ENCODE measurements around the gene ADGRA1.

Gene ADGRA1

GRCh38 chr10:133083422-133084100 is 4.2 kb upstream of the ADGRA1 start:
- DNase-seq (ENCODE audit: insufficient read length, low spot score) (no peak), FAIRE-seq (no peak)
- TF ChIP-seq POLR2A (IDR thresholded peaks at IDR 0.05; ENCODE audit: low read depth, low read length) (no peak), POLR2AphosphoS5 (IDR thresholded peaks at IDR 0.05; ENCODE audit: low read depth, low read length) (no peak), PAX5 (IDR thresholded peaks at IDR 0.05; ENCODE audit: insufficient read depth, low read length, severe bottlenecking) (no peak), POU2F2 (IDR thresholded peaks at IDR 0.05; ENCODE audit: low read depth, low read length) (no peak), TAF1 (IDR thresholded peaks at IDR 0.05; ENCODE audit: low read depth, low read length) (no peak), SPI1 (IDR thresholded peaks at IDR 0.05; ENCODE audit: low read depth, low read length) (no peak)

GRCh38 chr10:133084491-133084890 is 3.2 kb upstream of the ADGRA1 start:
- TF ChIP-seq PAX5 (IDR thresholded peaks at IDR 0.05; ENCODE audit: insufficient read depth, low read length, severe bottlenecking) (no peak), POU2F2 (IDR thresholded peaks at IDR 0.05; ENCODE audit: low read depth, low read length) (no peak), SPI1 (IDR thresholded peaks at IDR 0.05; ENCODE audit: low read depth, low read length) (no peak), POLR2A (IDR thresholded peaks at IDR 0.05; ENCODE audit: low read depth, low read length) (no peak), POLR2AphosphoS5 (IDR thresholded peaks at IDR 0.05; ENCODE audit: low read depth, low read length) (no peak), TAF1 (IDR thresholded peaks at IDR 0.05; ENCODE audit: low read depth, low read length) (no peak)
- no peak for FAIRE-seq
- DNase-seq (ENCODE audit: insufficient read length, low spot score): no peak

- TF ChIP-seq POU2F2 (IDR thresholded peaks at IDR 0.05; ENCODE audit: low read depth, low read length) (no peak), TAF1 (IDR thresholded peaks at IDR 0.05; ENCODE audit: low read depth, low read length) (no peak), PAX5 (IDR thresholded peaks at IDR 0.05; ENCODE audit: insufficient read depth, low read length, severe bottlenecking) (no peak), POLR2A (IDR thresholded peaks at IDR 0.05; ENCODE audit: low read depth, low read length) (no peak), SPI1 (IDR thresholded peaks at IDR 0.05; ENCODE audit: low read depth, low read length) (no peak), POLR2AphosphoS5 (IDR thresholded peaks at IDR 0.05; ENCODE audit: low read depth, low read length) (no peak)
- FAIRE-seq (no peak), DNase-seq (ENCODE audit: insufficient read length, low spot score) (no peak)
Observed at GRCh38 chr10:133085251-133086125, 2.2 kb upstream of the ADGRA1 start.

- no peak for TF ChIP-seq PAX5 (IDR thresholded peaks at IDR 0.05; ENCODE audit: insufficient read depth, low read length, severe bottlenecking)
- no peak for TF ChIP-seq POLR2AphosphoS5 (IDR thresholded peaks at IDR 0.05; ENCODE audit: low read depth, low read length)
- TF ChIP-seq TAF1 (IDR thresholded peaks at IDR 0.05; ENCODE audit: low read depth, low read length): no peak
- no peak for TF ChIP-seq POU2F2 (IDR thresholded peaks at IDR 0.05; ENCODE audit: low read depth, low read length)
- no peak for TF ChIP-seq POLR2A (IDR thresholded peaks at IDR 0.05; ENCODE audit: low read depth, low read length)
- TF ChIP-seq SPI1 (IDR thresholded peaks at IDR 0.05; ENCODE audit: low read depth, low read length): no peak
Observed at GRCh38 chr10:133086247-133086646, 1.5 kb upstream of the ADGRA1 start.

DNA sequence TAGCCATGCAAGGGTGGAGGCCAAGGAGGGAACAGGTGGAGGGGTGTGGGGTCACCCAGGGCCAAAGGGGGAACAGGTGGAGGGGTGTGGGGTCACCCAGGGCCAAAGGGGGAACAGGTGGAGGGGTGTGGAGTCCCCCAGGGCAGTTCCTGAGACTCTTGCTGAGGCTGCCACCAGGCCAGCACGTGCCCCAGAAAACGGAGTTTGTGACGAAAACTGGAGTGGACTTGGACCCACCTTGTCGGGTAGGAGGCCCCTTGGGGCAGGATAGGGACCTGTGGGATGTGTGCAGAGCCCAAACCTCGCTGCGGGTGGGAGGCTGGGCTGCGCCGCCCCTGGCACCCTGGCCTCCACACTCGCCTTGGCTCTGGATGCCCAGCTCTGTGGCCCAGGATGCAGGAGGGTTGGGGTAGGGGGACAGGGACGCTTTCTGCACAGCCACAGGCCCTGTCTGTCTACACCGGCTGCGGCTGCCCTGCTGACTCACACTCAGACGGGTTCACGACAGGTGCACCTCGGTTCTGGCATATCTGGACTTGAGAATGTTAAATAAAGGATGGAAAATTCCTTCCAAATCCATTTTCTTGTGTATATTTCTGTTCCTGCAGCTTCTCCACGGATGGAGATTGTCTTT is 562 bp upstream of the ADGRA1 start:
- DNase-seq (ENCODE audit: insufficient read length, low spot score): no peak
- TF ChIP-seq POLR2AphosphoS5 (IDR thresholded peaks at IDR 0.05; ENCODE audit: low read depth, low read length): no peak
- TF ChIP-seq TAF1 (IDR thresholded peaks at IDR 0.05; ENCODE audit: low read depth, low read length): no peak
- no peak for TF ChIP-seq PAX5 (IDR thresholded peaks at IDR 0.05; ENCODE audit: insufficient read depth, low read length, severe bottlenecking)
- TF ChIP-seq POLR2A (IDR thresholded peaks at IDR 0.05; ENCODE audit: low read depth, low read length): no peak
- TF ChIP-seq SPI1 (IDR thresholded peaks at IDR 0.05; ENCODE audit: low read depth, low read length): no peak
- FAIRE-seq: no peak

More at GRCh38 chr10:133086247-133086646, 1.5 kb upstream of the ADGRA1 start:
- FAIRE-seq: no peak
- DNase-seq (ENCODE audit: insufficient read length, low spot score): no peak

DNA sequence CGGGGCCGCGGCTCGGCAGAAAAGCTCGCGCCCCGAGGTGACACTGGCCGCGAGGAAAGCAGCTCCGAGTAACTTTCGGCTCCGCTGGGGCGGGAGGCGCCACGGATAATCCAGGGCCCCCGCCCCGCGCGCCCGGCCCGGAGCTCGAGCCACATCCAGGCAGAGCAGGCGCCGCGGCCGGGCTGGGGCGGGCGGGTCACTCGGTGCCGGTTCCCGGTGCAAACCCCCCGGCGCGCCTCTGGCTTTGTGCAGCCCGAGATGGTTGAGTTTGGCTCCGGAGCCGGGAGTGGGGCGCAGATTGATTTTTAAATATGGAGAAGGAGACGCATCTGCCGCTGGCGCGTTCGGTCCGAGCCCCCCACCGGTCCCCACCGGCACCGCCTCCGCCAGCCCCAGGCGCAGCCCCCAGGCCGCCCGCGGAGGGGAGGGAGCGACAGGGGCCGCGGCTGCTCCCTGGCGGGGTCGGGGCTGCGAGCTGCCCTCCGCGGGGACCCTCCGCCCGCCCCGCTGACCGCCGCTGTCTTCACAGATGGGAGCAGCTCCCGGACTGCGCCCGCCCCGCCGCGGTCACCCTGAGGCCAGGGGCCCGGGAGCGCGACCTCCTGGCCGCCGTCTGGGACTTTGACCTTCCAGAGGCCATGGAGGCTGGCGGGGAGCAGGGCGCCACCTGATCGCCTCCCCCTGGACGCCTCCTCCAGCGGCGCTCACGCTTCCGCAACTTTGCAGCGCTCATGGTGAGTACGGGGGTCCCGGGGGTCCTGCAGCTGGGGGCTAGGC is 643 bp downstream of the ADGRA1 start:
- FAIRE-seq: no peak
- DNase-seq (ENCODE audit: insufficient read length, low spot score): no peak

DNA sequence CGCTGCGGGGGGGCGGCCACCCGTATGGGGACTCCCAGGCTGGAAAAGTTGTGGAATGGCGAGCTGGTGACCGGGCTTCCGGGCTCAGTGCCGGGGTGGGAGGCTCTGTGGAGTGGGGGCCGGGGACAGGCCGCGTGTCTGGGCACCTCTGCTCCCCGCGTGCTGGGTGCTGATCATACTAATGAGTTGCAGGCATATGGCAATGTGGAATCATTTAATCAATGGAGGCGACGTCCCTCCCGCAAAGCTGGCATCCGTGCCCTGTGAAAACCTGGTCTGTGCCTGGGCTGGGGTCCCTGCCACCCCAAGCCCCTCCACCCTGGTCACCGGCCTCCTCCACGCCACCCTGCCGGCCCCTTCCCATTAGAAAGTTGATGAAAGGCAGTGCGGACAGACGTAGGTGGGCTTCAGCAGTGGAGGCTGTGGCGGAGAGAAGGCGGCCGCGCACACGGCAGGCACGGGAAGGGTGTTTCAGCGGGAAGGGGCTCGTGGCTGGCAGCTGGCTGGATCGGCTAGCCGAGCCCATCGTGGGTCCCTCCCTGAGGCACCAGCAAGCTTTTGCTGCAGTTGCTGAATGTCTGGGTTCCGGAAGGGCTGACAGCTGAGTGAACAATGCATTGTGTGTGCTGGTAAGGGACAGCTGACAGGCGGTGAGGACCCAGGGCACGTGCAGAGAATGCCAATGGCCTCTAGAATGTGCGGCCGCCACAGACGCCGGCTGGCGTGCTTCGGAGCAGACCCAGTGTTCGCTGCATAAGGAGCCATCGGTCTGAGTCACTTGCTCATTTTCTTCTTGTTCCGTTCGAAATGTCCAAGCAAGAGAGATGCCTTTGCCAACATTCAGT is 1.5 kb downstream of the ADGRA1 start:
- TF ChIP-seq POU2F2 (IDR thresholded peaks at IDR 0.05; ENCODE audit: low read depth, low read length): no peak
- no peak for TF ChIP-seq POLR2AphosphoS5 (IDR thresholded peaks at IDR 0.05; ENCODE audit: low read depth, low read length)
- no peak for TF ChIP-seq PAX5 (IDR thresholded peaks at IDR 0.05; ENCODE audit: insufficient read depth, low read length, severe bottlenecking)
- no peak for TF ChIP-seq TAF1 (IDR thresholded peaks at IDR 0.05; ENCODE audit: low read depth, low read length)
- TF ChIP-seq SPI1 (IDR thresholded peaks at IDR 0.05; ENCODE audit: low read depth, low read length): no peak
- TF ChIP-seq POLR2A (IDR thresholded peaks at IDR 0.05; ENCODE audit: low read depth, low read length): no peak
- FAIRE-seq (no peak), DNase-seq (ENCODE audit: insufficient read length, low spot score) (no peak)

More for the DNA sequence above, 643 bp downstream of the ADGRA1 start:
- TF ChIP-seq POLR2AphosphoS5 (IDR thresholded peaks at IDR 0.05; ENCODE audit: low read depth, low read length) (no peak), PAX5 (IDR thresholded peaks at IDR 0.05; ENCODE audit: insufficient read depth, low read length, severe bottlenecking) (no peak), TAF1 (IDR thresholded peaks at IDR 0.05; ENCODE audit: low read depth, low read length) (no peak), POU2F2 (IDR thresholded peaks at IDR 0.05; ENCODE audit: low read depth, low read length) (no peak), SPI1 (IDR thresholded peaks at IDR 0.05; ENCODE audit: low read depth, low read length) (no peak), POLR2A (IDR thresholded peaks at IDR 0.05; ENCODE audit: low read depth, low read length) (no peak)

GRCh38 chr10:133090101-133090500 is 2.4 kb downstream of the ADGRA1 start:
- DNase-seq (ENCODE audit: insufficient read length, low spot score) (no peak), FAIRE-seq (no peak)
- TF ChIP-seq POU2F2 (IDR thresholded peaks at IDR 0.05; ENCODE audit: low read depth, low read length): no peak
- TF ChIP-seq POLR2A (IDR thresholded peaks at IDR 0.05; ENCODE audit: low read depth, low read length): no peak
- no peak for TF ChIP-seq POLR2AphosphoS5 (IDR thresholded peaks at IDR 0.05; ENCODE audit: low read depth, low read length)
- TF ChIP-seq PAX5 (IDR thresholded peaks at IDR 0.05; ENCODE audit: insufficient read depth, low read length, severe bottlenecking): no peak
- no peak for TF ChIP-seq TAF1 (IDR thresholded peaks at IDR 0.05; ENCODE audit: low read depth, low read length)
- no peak for TF ChIP-seq SPI1 (IDR thresholded peaks at IDR 0.05; ENCODE audit: low read depth, low read length)
